BJ (cell line): ENCODE data around the gene SH3GLB2. TPM values are rescaled to one million over a fixed set of nuclear protein-coding genes. Genes with fewer than 3 reads are reported as not detected.

Source experiments
- CTCF ChIA-PET: fragments of 350-600 bp; formaldehyde crosslinking; extraction: SDS; loops from one replicate; lab custom pipeline; 2021; ENCODE audit warnings: antibody characterized with exemption, inconsistent platforms; lab: Yijun Ruan, JAX
- POLR2A ChIA-PET: fragments of 300-600 bp; sonication (Branson Sonifier 250); formaldehyde crosslinking; extraction: SDS; loops from one replicate; lab custom pipeline; 2021; ENCODE audit warnings: antibody characterized with exemption; lab: Charles Lee
- DNase-seq: peaks from one replicate; pipeline ENCODE4 v3.0.0-alpha.2; 2011; ENCODE audit warnings: low read depth
- H3K27me3 ChIP-seq: 2 replicates; pipeline ENCODE4 v1.6.0; 2011; ENCODE audit warnings: low read length; ENCODE audit not compliant: control insufficient read depth, insufficient read depth
- H3K36me3 ChIP-seq: 2 replicates; pipeline ENCODE4 v1.5.1; 2011; ENCODE audit warnings: low read length; ENCODE audit not compliant: control insufficient read depth, insufficient read depth
- H3K4me3 ChIP-seq: 2 replicates; pipeline ENCODE4 v1.5.1; 2011; ENCODE audit warnings: low read depth, mild to moderate bottlenecking, control low read depth, low read length
- CTCF ChIP-seq: IDR thresholded peaks from 2 replicates; pipeline ENCODE4 v1.5.1; 2011; ENCODE audit warnings: low read depth, mild to moderate bottlenecking, control low read depth, inconsistent platforms, low read length, moderate library complexity; ENCODE audit not compliant: insufficient read depth
- polyA minus RNA-seq: library from RNA; depleted of rRNA, polyadenylated mRNA; stranded (reverse); fragments of >200 nt; gene quantifications from 2 replicates; pipeline ENCODE4 v1.2.3, GENCODE V29; 2011; rRNA and poly(A)+ RNA removed
- polyA plus RNA-seq: library from polyadenylated mRNA; depleted of rRNA; stranded (reverse); fragments of >200 nt; gene quantifications from 2 replicates; pipeline ENCODE4 v1.2.3, GENCODE V29; 2011; rRNA removed

The SH3GLB2 gene
- polyA plus RNA-seq (39.8 and 52.7 TPM in 2 replicates), polyA minus RNA-seq (26.3 and 36.3 TPM in 2 replicates)

GRCh38 chr9:129028192-129028966 lies at the start of gene SH3GLB2:
Gene SH3GLB2 (minus strand): TSS chr9:129028331. CDS start chr9:129028154, 177 bp downstream.
- ChIA-PET POLR2A (interaction anchor here (0.5 to 0.6 kb wide), 2 partner anchors 189 to 783 kb away, joined by 3 to 5 read pairs; no protein-coding TSS in a partner anchor), CTCF (interaction anchor here (0.6 to 2.2 kb wide), 10 partner anchors 10 to 734 kb away, joined by 3 to 7 read pairs (median 4); no protein-coding TSS in a partner anchor)
- H3K36me3 ChIP-seq = no peaks in the 10 kb centered on the region
- H3K27me3 ChIP-seq = no peaks in the 10 kb centered on the region
- peak within 1 kb of the TSS; percentile 56 for H3K4me3 ChIP-seq
- DNase-seq = peak; percentile 46
- TF ChIP-seq CTCF = peak; percentile 93

- H3K27me3 ChIP-seq = no peaks in the 10 kb centered on the region
- ChIA-PET POLR2A (no interaction called here), CTCF (no interaction called here)
- H3K36me3 ChIP-seq = no peaks in the 10 kb centered on the region
- H3K4me3 ChIP-seq = no peak overlapping the region
- TF ChIP-seq CTCF = no peak
- DNase-seq = no peak
Observed at GRCh38 chr9:129077236-129077635, 49.1 kb upstream of the SH3GLB2 start.

- no peak for DNase-seq
- POLR2A ChIA-PET = no interaction called here
- Histone ChIP-seq H3K36me3 (no peaks in the 10 kb centered on the region), H3K4me3 (no peak overlapping the region), H3K27me3 (no peaks in the 10 kb centered on the region)
- TF ChIP-seq CTCF = no peak
- CTCF ChIA-PET = no interaction called here
Observed at GRCh38 chr9:129076640-129077037, 48.5 kb upstream of the SH3GLB2 start.

GRCh38 chr9:129075996-129076639 lies 48.0 kb upstream of the SH3GLB2 start:
- H3K27me3 ChIP-seq = no peaks in the 10 kb centered on the region
- POLR2A ChIA-PET = no interaction called here
- H3K4me3 ChIP-seq = no peak overlapping the region
- CTCF ChIA-PET = no interaction called here
- DNase-seq = no peak
- no peak for TF ChIP-seq CTCF
- peaks cover 1% of the 10 kb centered on the region; the same call in 1 of the 2 replicates for H3K36me3 ChIP-seq

- ChIA-PET CTCF (interaction anchor here (0.9 kb wide), 1 partner anchor 25 kb away, joined by 3 read pairs; no protein-coding TSS in a partner anchor), POLR2A (no interaction called here)
- no peak for DNase-seq
- Histone ChIP-seq H3K27me3 (no peaks in the 10 kb centered on the region), H3K4me3 (no peak overlapping the region), H3K36me3 (peaks cover 2% of the 10 kb centered on the region; the same call in 1 of the 2 replicates)
- TF ChIP-seq CTCF = no peak
Observed at GRCh38 chr9:129074106-129074505, 46.0 kb upstream of the SH3GLB2 start.
